ENCODE results near the gene LIPC. TPM values are rescaled to one million over a fixed set of nuclear protein-coding genes. Genes with fewer than 3 reads are reported as not detected.

The LIPC gene
- total RNA-seq, 1 donor = 0.73 TPM

DNA sequence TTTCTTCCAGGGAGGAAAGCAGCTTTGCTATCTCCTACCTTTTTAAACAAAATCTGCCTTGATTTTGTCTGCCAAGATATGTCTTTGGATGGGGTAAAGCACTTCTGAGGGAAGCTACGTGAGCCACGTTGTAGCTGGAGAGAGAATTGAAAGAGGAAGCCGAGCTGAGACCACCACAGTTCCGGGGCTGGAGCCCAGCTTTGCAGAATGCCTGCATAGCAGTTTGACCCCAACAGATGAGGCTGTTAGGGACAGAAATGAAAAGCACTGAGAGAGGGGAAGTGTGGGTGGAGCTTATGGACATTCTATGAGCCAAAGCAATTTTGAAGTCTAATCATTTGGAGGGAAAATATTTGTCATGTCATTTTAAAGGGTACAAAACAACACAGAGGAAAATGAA lies 45.4 kb downstream of the LIPC start:
- Histone ChIP-seq H3K9me3 (ENCODE audit: low read depth, low read length) (no peaks in the 10 kb centered on the region), H3K4me3 (ENCODE audit: low read length) (no peak overlapping the region), H3K27me3 (ENCODE audit: insufficient read depth, low read length) (no peaks in the 10 kb centered on the region), H3K4me1 (ENCODE audit: insufficient read depth, low read length) (peaks cover 53% of the 10 kb centered on the region)

DNA sequence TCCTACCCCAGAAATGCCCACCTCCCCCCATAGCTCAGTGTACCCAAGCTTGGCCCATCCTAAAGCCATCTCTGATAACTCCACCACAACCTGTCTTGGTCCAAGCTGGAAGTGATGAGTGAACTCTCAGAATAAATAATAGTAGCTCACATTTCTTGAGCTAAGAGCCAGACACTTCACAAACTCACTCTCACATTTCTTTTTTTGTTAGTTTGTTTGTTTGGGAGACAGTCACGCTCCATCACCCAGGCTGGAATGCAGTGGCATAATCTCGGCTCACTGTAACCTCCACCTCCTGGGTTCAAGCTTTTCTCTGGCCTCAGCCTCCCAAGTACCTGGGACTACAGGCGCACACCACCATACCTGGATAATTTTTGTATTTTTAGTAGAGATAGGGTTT lies 46.2 kb downstream of the LIPC start:
- Histone ChIP-seq H3K9me3 (ENCODE audit: low read depth, low read length) (no peaks in the 10 kb centered on the region), H3K27me3 (ENCODE audit: insufficient read depth, low read length) (no peaks in the 10 kb centered on the region), H3K4me1 (ENCODE audit: insufficient read depth, low read length) (peaks cover 47% of the 10 kb centered on the region), H3K4me3 (ENCODE audit: low read length) (no peak overlapping the region)

DNA sequence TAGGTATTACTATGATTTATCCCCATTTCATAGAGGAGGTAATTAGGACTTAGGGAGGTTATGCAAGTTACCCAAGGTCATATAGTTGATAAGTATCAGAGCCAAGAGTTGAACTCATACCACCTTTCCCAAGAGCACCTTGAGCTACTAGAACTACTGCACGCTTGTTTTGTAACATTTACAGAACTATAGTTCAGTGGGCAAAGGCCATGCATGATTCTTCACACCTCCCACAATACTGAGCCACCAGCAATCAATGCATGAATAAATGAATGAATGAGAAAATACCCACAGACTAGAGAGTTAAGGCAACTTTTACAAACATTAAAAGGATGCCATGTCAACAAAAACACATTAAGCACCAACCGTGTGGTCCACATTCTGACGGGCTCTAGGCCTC lies 46.8 kb downstream of the LIPC start:
- Histone ChIP-seq H3K27me3 (ENCODE audit: insufficient read depth, low read length) (no peaks in the 10 kb centered on the region), H3K9me3 (ENCODE audit: low read depth, low read length) (no peaks in the 10 kb centered on the region), H3K4me1 (ENCODE audit: insufficient read depth, low read length) (peaks cover 46% of the 10 kb centered on the region)

DNA sequence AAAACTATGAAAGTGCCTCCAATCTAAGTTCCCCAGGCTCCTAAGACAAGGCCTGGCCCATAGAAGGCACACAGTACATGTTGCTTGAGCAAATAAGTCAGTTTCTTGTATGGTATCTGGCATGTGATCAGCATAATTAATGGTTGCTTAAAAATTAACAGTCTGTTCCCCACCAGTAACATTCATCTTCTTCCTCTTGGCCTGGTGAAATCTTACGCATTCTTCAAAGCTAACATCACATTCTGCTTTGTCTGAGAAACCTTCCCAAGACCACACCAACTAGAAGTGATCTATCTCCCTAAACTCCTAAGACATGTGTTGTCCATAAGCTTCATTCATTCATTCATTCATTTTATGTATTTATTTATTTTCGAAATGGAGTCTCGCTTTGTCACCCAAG lies 48.1 kb downstream of the LIPC start:
- no peaks in the 10 kb centered on the region for H3K9me3 ChIP-seq (ENCODE audit: low read depth, low read length)
- H3K4me3 ChIP-seq (ENCODE audit: low read length) = no peak overlapping the region
- H3K4me1 ChIP-seq (ENCODE audit: insufficient read depth, low read length) = peaks cover 45% of the 10 kb centered on the region
- no peaks in the 10 kb centered on the region for H3K27me3 ChIP-seq (ENCODE audit: insufficient read depth, low read length)

More for the DNA sequence above, 46.8 kb downstream of the LIPC start:
- H3K4me3 ChIP-seq (ENCODE audit: low read length) = no peak overlapping the region

DNA sequence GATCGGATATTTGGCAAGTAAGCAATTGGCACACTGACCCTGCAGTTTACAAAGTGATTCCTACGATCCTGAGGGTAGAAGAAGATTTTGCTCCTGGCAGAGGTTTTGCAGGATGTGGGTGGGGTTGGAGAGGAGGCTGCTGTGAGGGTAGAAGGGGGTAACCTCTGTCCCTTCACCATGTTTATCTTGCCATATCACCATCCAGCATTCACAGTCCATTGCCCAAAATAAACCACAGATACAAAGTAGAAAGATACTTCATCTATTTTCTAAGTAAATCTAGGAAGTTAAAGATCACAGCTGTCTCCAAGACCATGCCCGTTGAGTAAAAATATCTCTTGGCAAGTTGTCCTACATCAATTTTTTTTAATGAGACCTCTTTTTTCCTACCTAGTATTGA lies 51.6 kb downstream of the LIPC start:
- no peak overlapping the region for H3K4me3 ChIP-seq (ENCODE audit: low read length)
- H3K27me3 ChIP-seq (ENCODE audit: insufficient read depth, low read length) = no peaks in the 10 kb centered on the region
- H3K9me3 ChIP-seq (ENCODE audit: low read depth, low read length) = no peaks in the 10 kb centered on the region
- H3K4me1 ChIP-seq (ENCODE audit: insufficient read depth, low read length) = peaks cover 43% of the 10 kb centered on the region

DNA sequence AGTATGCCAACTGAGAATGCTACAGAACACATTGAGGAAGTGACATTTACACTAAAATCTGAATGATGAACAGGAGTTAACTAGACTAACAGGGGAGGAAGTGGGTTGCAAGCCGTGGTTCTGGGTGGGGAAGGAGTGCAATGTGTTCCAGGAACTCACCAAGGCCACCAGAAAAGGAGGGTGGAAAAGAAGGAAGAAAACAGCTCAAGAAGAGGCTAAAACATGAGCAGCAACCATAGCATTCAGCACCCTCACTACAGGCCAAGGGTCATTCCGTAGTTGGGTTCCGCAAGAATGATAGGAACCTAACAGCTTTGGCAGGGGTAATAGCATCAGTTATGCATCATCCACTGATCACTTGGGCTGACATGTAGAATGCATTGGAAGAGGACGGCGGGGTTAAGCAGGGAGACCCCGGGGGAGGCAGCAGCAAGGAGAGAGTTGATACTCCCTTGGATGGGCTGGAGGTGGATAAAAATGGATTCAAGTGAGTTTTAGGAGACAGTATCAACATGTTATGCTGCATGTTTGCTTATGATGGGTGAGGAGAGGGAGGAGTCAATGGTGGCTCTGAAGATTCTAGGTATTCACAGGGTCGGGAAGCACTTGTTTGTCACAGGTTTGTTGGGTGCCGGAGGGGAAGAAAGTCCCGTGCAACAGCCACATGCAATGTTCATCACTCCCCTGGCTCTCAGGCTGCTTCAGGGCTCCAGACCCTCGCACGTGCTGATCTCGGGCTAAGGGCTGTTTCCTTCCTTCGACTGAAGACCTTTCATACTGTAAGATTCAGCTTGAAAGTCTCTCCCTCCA lies 53.2 kb downstream of the LIPC start:
- no peak overlapping the region for H3K4me3 ChIP-seq (ENCODE audit: low read length)
- peaks cover 43% of the 10 kb centered on the region for H3K4me1 ChIP-seq (ENCODE audit: insufficient read depth, low read length)
- H3K9me3 ChIP-seq (ENCODE audit: low read depth, low read length) = peaks cover 7% of the 10 kb centered on the region
- no peaks in the 10 kb centered on the region for H3K27me3 ChIP-seq (ENCODE audit: insufficient read depth, low read length)

DNA sequence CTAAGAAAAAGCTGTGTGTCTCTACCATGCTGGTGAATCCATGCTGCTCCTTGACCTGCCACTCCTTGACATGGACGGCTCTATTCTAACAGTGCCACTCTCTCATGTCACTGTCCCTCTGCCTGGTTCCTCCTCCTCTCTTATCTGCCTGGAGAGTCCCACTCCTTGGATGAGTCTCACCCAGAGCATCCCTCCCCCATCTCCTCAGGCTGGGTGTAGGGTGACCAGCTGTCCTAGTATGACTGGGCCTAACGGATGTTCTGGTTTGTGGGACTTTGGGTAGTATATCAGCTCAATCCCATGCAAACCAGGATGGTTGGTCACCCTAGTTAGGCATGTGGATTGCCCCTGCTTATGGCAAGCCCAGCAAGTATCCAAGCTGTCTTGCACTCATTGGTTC lies 54.3 kb downstream of the LIPC start:
- Histone ChIP-seq H3K27me3 (ENCODE audit: insufficient read depth, low read length) (no peaks in the 10 kb centered on the region), H3K4me3 (ENCODE audit: low read length) (no peak overlapping the region), H3K9me3 (ENCODE audit: low read depth, low read length) (peaks cover 7% of the 10 kb centered on the region), H3K4me1 (ENCODE audit: insufficient read depth, low read length) (peaks cover 43% of the 10 kb centered on the region)

DNA sequence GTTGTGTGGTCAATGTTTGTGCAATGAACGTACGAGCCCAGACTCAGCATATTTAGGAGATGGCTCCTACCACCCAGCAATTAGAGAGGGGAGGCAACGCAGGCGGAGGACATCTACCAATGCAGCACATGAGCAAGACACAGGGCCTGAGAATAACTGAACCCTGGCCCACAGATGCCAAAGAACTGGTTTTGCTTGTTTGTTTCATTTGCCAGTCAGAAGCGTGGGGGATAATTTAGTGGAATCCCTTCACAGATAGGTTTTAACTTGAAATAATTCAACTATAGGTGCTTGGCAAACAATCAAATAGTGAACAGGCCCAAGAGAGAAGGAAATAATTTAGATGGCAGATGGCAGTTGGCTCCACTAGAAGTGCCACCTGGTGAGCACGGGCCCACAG lies 54.8 kb downstream of the LIPC start:
- H3K4me3 ChIP-seq (ENCODE audit: low read length) = no peak overlapping the region
- peaks cover 7% of the 10 kb centered on the region for H3K9me3 ChIP-seq (ENCODE audit: low read depth, low read length)
- no peaks in the 10 kb centered on the region for H3K27me3 ChIP-seq (ENCODE audit: insufficient read depth, low read length)
- peaks cover 43% of the 10 kb centered on the region for H3K4me1 ChIP-seq (ENCODE audit: insufficient read depth, low read length)

DNA sequence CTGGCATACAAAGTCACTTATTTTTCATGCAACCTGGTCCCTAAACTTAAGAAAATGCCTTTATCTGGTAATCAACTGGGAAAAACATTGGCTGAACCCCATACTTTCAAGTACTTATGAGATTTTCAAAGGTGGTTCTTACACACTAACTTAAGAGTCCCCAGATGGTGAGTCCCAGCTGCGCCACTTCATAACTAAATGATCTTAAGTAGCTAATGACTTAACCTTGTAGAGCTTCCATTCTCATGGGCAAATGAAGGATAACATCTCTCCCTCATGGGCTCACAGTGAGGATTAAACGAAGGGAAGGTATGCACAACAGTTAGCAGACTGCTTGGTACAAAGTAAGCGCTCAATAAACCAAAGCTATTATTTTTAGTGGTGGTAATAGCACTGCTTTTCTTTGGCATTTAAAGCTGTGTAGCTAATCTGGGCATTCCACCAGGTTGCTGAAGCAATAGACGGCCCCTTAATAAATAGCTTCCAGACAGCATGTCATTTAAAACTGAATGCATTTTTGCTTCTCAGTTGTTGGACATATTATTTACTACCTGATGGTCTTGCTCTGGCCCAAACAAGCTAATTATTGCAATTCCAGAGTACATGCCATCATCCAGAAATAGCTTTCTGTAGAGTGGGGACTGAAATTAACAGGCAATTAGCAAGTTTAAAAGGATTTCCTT lies 55.4 kb downstream of the LIPC start:
- Histone ChIP-seq H3K4me1 (ENCODE audit: insufficient read depth, low read length) (peaks cover 43% of the 10 kb centered on the region), H3K4me3 (ENCODE audit: low read length) (no peak overlapping the region), H3K9me3 (ENCODE audit: low read depth, low read length) (peaks cover 7% of the 10 kb centered on the region), H3K27me3 (ENCODE audit: insufficient read depth, low read length) (no peaks in the 10 kb centered on the region)

DNA sequence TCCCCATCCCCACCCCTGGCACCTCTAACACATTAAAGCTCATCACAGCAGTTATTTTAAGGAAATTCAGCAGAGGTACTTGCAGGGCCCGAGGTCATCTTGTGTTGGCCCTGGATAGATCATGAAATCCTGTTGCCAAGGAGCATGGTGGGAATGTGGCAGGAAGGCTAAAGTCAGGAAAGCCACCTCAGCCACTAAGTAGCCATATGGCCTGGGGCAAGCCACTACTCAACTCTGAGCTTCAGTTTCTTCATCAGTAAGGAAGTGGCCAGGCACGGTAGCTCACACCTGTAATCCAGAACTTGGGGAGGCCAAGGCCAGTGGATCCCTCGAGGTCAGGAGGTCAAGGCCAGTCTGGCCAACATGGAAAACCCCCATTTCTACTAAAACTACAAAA lies 55.9 kb downstream of the LIPC start:
- no peak overlapping the region for H3K4me3 ChIP-seq (ENCODE audit: low read length)
- H3K4me1 ChIP-seq (ENCODE audit: insufficient read depth, low read length) = peaks cover 43% of the 10 kb centered on the region
- no peaks in the 10 kb centered on the region for H3K27me3 ChIP-seq (ENCODE audit: insufficient read depth, low read length)
- peaks cover 7% of the 10 kb centered on the region for H3K9me3 ChIP-seq (ENCODE audit: low read depth, low read length)

DNA sequence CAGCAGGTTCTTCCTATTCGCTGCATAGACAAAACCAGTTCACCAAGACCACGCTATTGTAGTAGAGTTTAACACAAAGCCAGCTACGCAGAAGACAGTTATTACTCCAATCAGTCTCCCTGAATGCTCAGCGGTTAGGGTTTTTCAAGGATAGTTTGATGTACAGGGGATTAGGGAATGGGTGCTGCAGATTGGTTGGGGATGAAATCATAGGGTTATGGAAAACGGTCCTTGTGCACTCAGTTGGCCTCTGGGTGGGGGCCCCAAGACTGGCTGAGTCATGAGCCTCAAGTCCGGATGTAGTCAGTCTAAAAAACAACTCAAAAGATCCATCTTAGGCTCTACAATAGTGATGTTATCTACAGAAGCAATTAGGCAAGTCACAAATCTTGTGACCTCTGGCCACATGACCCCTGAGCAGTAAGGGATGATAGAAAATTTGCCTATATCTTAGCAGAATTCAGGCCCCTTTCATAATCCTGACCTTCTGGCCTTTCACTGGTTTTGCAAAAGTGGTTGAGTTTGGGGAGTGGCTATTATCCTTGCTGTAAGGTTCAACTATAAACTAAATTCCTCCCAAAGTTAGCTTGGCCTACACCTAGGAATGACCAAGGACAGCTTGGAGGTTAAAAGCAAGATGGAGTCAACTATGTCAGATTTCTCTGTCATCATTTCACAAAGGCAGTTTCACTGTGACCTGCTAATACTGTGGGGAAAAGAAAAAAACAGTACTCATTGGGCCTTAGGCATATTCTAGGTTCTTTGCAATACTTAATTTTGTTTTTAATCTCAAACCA lies 57.7 kb downstream of the LIPC start:
- Histone ChIP-seq H3K4me3 (ENCODE audit: low read length) (no peak overlapping the region), H3K9me3 (ENCODE audit: low read depth, low read length) (peaks cover 7% of the 10 kb centered on the region), H3K27me3 (ENCODE audit: insufficient read depth, low read length) (no peaks in the 10 kb centered on the region), H3K4me1 (ENCODE audit: insufficient read depth, low read length) (peaks cover 32% of the 10 kb centered on the region)

DNA sequence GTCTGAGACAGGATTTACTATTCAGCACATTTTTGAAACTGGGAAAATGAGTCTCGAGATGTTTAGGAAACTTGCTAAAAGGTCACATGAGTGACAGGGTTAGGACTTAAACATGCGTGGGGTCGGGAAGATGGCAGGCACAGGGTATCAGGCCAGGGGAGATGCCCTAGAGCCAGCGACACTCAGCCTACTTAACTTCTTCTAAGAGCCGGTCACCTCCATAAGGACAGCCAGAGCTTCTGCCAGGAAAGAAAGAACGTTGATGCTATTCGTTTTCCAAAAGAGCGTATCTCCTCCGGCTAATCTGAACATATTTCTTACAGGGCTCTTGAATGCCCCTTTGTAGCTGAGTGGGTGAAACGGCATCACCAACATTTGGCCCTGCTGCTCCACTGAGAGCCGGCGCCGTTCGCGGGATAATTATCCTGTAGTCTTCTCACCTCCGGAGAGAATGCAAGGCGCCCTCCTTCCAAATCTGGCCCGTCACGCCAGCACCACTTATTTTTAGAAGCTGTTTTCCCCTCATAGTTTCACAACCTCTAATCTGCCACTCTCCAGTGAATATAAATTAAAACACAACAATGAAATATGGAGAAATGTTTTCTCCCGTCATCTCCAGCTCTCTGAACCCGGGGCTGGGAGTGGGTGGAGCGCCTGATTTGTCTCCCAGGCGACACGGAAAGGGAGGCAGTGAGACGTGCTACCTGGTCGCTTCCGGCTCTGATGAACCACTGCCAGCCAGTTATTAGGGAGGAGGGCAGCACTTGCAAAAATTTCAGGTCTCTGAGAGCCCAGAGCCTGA lies 58.5 kb downstream of the LIPC start:
- Histone ChIP-seq H3K4me1 (ENCODE audit: insufficient read depth, low read length) (peaks cover 24% of the 10 kb centered on the region), H3K27me3 (ENCODE audit: insufficient read depth, low read length) (no peaks in the 10 kb centered on the region), H3K4me3 (ENCODE audit: low read length) (no peak overlapping the region), H3K9me3 (ENCODE audit: low read depth, low read length) (peaks cover 7% of the 10 kb centered on the region)

DNA sequence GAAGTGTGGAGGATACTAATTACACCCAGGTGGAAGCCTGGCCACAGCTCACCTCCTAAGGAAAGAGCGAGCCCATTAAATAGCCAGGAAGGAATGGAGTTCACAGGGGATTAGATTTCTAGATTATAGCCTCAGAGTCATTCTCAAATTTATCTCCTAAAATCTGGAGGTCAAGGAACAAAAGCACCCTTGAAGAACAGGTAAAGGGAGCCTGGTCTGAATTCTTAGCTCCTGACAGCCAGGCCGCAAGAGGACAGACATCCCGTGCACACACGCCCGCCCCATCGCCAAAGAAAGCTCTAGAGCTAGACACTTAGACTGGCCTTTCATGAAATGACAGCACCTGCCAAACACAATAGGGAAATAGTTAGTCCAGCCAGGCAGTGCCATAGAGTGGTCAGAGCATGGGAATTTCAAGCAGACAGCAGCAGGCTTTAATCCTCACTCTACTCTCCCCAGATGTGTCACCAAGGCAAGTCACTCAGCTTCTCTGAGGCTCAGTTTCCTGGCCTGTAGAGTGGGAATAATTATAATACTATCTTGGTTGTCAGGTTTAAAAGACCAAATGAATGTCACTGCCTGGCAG lies 59.2 kb downstream of the LIPC start:
- H3K4me1 ChIP-seq (ENCODE audit: insufficient read depth, low read length) = peaks cover 19% of the 10 kb centered on the region
- H3K9me3 ChIP-seq (ENCODE audit: low read depth, low read length) = peaks cover 7% of the 10 kb centered on the region
- H3K27me3 ChIP-seq (ENCODE audit: insufficient read depth, low read length) = no peaks in the 10 kb centered on the region
- H3K4me3 ChIP-seq (ENCODE audit: low read length) = no peak overlapping the region

DNA sequence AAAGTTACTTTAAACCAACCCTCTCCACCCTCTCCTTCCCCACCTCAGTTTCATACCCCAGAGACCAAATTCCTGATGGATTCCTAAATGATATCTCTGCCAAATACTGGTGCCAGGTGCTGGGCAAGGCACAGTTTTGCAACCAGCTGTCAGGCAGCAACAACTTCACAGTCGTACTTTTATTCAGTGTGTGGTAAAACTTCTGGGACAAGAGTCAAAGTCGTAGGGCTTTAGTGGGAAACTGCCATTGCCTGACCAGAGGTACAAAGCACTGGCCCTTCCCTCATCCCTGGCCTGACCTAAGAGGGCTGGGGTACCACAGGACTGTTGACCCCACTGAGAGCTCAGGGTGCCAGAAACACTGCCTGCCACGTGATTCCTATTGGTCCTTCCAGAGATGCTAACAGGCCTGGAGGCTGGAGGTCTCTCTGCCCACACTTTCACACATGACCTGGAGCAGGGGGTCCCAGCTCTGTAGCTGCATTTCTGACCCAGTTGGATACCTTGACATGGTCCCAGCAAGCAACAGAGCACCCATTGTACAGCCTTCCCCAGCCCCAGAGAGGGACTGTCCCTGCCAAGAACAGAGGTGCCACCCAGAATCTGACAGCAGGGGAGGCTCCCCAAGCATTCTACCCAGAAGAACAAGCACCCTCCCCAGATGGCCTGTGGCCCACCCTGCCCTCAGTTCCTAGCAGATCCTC lies 59.9 kb downstream of the LIPC start:
- Histone ChIP-seq H3K9me3 (ENCODE audit: low read depth, low read length) (peaks cover 7% of the 10 kb centered on the region), H3K4me1 (ENCODE audit: insufficient read depth, low read length) (peaks cover 18% of the 10 kb centered on the region), H3K4me3 (ENCODE audit: low read length) (no peak overlapping the region), H3K27me3 (ENCODE audit: insufficient read depth, low read length) (no peaks in the 10 kb centered on the region)
